OCI-LY7 (cell line): ENCODE measurements around the gene ACER1.
"Not testable (repeated sequence)": the region's sequence is repeated elsewhere in the genome, so short reads cannot be mapped to it uniquely, and the experiment has no call there.

Experiments
- CTCF ChIP-seq: fragments of 200-600 bp; sonication (generic); conservative IDR thresholded peaks from 2 replicates; pipeline ENCODE4 v1.5.1; 2014; ENCODE audit warnings: mild to moderate bottlenecking, antibody characterized with exemption, low read length, moderate library complexity, mixed read lengths
- EZH2phosphoT487 ChIP-seq: fragments of 200-600 bp; sonication (generic); IDR thresholded peaks from 2 replicates; pipeline ENCODE4 v1.6.1; 2018; ENCODE audit warnings: low read depth, borderline replicate concordance, mild to moderate bottlenecking, mixed run types, antibody characterized with exemption, low read length, moderate library complexity, mixed read lengths

GRCh38 chr19:6355321-6356040, 22.1 kb upstream of the ACER1 start:
- TF ChIP-seq CTCF, EZH2phosphoT487: not testable (repeated sequence)
